Measurements from ENCODE around the gene TDRD1.

DNA sequence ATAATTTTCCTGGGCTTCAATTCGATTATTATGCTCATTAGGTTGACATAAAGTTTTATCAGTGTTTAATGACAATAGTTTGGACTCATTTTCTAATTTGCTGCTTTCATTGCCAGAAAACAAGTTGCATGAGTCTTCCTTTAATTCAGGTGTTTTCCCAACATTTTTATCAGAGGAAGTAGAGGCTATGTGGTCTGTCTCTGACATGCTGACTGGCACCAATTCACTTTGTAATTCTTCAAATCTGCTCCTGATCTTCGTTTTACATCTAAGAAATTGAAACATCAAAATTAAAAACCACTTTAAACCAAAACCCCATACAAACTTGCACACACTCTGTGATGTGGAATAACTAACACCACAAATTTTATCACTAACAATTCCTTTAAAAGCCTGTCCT, 16.1 kb upstream of the TDRD1 start:
- TF ChIP-seq YY1 (IDR thresholded peaks at IDR 0.05; ENCODE audit: insufficient read depth, insufficient read length) (no peak), ZNF274 (IDR thresholded peaks at IDR 0.05; ENCODE audit: low read depth, low read length) (no peak), SUZ12 (IDR thresholded peaks at IDR 0.05; ENCODE audit: extremely low read depth, insufficient read depth, insufficient read length) (no peak)

Measured in NT2/D1 (cell line).